Neural cell (in vitro differentiated cells): ENCODE measurements around the gene CA12.

Experiments used
- CTCF ChIP-seq: fragments of 450-650 bp; IDR thresholded peaks from 2 replicates; pipeline ENCODE4 v1.5.1; 2014; ENCODE audit warnings: antibody characterized with exemption, mild to moderate bottlenecking, moderate library complexity; ENCODE audit not compliant: poor library complexity, severe bottlenecking
- EP300 ChIP-seq: fragments of 450-650 bp; conservative IDR thresholded peaks from 2 replicates; pipeline ENCODE4 v1.6.1; 2014; ENCODE audit warnings: antibody characterized with exemption, mild to moderate bottlenecking, moderate library complexity; ENCODE audit not compliant: poor library complexity, severe bottlenecking
- EZH2 ChIP-seq: fragments of 200-600, 300-800 bp; shearing (Covaris generic), sonication (generic); IDR thresholded peaks from 2 replicates; pipeline ENCODE4 v1.6.1; 2014; ENCODE audit warnings: antibody characterized with exemption, low read length, borderline replicate concordance, mild to moderate bottlenecking; ENCODE audit not compliant: insufficient read depth, poor library complexity, severe bottlenecking
- TAF1 ChIP-seq: IDR thresholded peaks from 2 replicates; pipeline ENCODE4 v1.6.1; 2012; ENCODE audit warnings: low read depth

DNA sequence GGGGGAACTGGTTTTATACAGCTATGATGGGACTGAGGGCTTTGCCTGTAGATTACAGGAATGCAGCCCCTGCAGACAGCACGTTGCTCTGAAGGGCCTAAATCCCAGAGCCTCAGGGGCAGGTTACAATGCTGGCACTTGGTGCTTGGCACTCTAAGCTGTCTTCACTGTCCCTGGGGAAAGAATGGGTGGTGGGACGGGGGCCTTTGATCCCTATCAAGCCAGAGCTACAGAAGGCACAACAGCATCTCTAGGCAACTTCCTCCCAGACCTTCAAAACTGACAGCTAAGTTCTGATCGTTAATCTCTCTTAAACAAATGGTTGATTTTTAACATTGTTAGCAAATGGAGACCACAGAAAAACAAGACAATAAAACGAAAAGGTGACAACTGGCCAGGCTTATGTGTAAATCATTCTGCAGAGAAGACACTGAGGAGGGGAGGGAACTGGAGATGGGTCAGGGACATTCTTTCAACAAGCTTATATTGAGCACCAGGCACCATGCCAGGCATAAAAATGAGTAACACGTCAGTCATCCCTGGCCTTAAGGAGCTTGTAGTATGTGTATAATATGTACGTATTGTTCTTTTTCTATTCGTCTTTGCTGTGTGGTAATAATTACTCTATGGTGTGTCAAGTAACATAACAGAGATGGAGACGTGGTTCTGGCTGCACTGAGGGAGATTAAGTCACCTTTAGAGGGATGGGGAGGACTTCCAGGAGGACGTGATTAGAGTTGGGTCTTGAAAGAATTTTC lies 49.1 kb downstream of the CA12 start:
- TF ChIP-seq CTCF = no peak
- no peak for TF ChIP-seq EP300
- TF ChIP-seq EZH2 = no peak
- TF ChIP-seq TAF1 = no peak
